ENCODE data around the gene SAMD7. TPM values are rescaled to one million over a fixed set of nuclear protein-coding genes. Genes with fewer than 3 reads are reported as not detected.
A peak's percentile ranks its signal among the peaks of the same experiment; 100 is the strongest.

The SAMD7 gene
- total and polyA plus RNA-seq, 2 of the 13 experiments (the other 11 are each of a cell fraction or from before 2014, with no cell fraction given) = not detected

DNA sequence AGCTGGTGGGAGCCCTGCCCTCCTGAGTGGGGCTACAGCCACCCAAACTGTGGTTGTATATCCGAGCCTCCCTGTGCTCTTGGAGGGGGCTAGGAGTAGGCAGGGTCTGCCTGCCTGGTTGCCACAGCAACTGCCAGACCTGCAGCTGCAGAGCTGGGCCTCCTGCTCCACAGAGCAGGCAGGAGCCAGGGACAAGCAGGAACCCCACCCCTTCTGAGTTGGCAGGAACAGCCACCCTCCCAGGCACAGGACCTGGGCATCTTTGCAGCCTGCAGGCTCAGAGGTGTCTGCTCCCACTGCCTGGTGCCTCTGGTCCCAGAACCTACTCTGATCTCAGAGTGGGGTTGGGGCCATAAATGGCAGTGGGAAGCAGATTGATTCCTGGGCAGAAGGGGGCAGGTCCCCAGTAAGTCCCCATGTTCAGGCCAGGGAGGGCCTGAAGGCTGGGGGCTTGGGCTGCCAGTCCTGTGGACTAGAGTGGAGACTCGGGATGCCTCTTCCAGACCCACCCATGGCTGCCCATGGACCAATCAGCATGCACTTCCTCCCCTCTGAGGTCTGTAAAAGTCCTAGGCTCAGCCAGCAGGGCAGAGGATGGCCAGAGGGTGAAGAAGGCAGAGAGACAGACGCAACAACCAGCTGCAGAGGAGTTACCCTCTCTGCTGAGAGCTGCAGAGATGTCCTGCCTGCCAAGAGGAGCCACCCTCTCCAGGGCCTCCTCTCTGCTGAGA lies 31.4 kb upstream of the SAMD7 start (continued):
- TF ChIP-seq, protein P1, sequence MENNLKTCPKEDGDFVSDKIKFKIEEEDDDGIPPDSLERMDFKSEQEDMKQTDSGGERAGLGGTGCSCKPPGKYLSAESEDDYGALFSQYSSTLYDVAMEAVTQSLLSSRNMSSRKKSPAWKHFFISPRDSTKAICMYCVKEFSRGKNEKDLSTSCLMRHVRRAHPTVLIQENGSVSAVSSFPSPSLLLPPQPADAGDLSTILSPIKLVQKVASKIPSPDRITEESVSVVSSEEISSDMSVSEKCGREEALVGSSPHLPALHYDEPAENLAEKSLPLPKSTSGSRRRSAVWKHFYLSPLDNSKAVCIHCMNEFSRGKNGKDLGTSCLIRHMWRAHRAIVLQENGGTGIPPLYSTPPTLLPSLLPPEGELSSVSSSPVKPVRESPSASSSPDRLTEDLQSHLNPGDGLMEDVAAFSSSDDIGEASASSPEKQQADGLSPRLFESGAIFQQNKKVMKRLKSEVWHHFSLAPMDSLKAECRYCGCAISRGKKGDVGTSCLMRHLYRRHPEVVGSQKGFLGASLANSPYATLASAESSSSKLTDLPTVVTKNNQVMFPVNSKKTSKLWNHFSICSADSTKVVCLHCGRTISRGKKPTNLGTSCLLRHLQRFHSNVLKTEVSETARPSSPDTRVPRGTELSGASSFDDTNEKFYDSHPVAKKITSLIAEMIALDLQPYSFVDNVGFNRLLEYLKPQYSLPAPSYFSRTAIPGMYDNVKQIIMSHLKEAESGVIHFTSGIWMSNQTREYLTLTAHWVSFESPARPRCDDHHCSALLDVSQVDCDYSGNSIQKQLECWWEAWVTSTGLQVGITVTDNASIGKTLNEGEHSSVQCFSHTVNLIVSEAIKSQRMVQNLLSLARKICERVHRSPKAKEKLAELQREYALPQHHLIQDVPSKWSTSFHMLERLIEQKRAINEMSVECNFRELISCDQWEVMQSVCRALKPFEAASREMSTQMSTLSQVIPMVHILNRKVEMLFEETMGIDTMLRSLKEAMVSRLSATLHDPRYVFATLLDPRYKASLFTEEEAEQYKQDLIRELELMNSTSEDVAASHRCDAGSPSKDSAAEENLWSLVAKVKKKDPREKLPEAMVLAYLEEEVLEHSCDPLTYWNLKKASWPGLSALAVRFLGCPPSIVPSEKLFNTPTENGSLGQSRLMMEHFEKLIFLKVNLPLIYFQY (CRISPR knock-in tag; IDR thresholded peaks at IDR 0.05; ENCODE audit: borderline replicate concordance) = no peak
- no peak for TF ChIP-seq ZZZ3 (CRISPR knock-in tag; IDR thresholded peaks at IDR 0.05; ENCODE audit: borderline replicate concordance)

DNA sequence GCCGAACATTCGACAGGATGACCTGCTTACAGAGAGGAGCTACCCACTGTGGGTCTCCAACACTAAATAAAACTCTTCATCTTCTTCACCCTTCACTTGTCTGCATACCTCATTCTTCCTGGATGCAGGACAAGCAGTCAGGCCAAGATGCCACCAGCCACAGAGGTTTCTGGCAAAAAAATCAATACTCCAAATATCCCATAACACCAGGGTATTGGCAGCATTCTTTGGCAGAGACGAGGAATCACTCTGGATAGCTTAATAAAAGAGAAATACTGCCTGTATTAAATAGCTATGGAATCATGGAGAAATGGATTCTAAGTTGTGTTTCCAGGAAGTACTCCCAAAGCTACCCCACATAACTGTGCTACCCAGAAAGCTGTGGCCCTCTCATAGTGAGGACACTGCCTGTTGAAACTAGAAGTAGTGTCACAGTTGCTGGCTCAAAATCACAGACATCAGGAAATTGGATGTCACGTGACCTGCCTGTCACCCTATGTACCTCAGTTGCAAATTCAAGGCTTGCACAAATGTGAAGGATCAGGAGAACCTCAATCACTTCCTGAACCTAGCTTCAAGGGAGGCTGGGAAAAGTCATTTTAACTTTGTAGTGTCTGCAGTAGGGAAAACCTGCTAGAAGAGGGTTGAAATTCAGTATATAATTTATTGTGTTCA lies 30.7 kb upstream of the SAMD7 start:
- DNase-seq (ENCODE audit: low spot score) (no peak), FAIRE-seq (no peak), ATAC-seq (no peak)
- 0% methylated on average over 4 of the region's 4 CpGs for WGBS (ENCODE audit: low lambda C conversion rate)
- in situ Hi-C loops (cut with HindIII; ENCODE audit: extremely low pct_ligation_motif_present, low pct_unique_long_range_greater_than_20kb) (no loop called here), intact Hi-C loops (cut with micrococcal nuclease; ENCODE audit: unreplicated experiment) (no loop called here)
- Histone ChIP-seq H4K20me1 (ENCODE audit: insufficient read depth, low read length) (no peaks in the 10 kb centered on the region), H3K4me1 (ENCODE audit: insufficient read depth, low read length) (no peaks in the 10 kb centered on the region), H3K9ac (ENCODE audit: insufficient read depth, low read depth, low read length) (no peak overlapping the region), H3K36me3 (replicated peaks in 1 of 2; ENCODE audit: control insufficient read depth in 1 of 2, insufficient read depth in 2 of 2, low read length in 2 of 2) (no peaks in the 10 kb centered on the region), H3K79me2 (ENCODE audit: insufficient read depth, low read length) (no peaks in the 10 kb centered on the region), H3K27me3 (ENCODE audit: control insufficient read depth in 1 of 2, insufficient read depth in 2 of 2, low read length in 2 of 2) (peaks cover 0 to 1% of the 10 kb centered on the region in 2 experiments; a peak in 2 of 5 replicates), H3K4me3 (replicated peaks in 1 of 3; ENCODE audit: insufficient read depth in 1 of 3, low read depth in 2 of 3, low read length in 3 of 3) (no peak overlapping the region), H3K27ac (ENCODE audit: extremely low read length, insufficient read depth, low read length) (no peak overlapping the region), H3K4me2 (ENCODE audit: low read depth, low read length) (no peak overlapping the region), H2AFZ (ENCODE audit: low read length) (no peak overlapping the region), H3K9me3 (ENCODE audit: low read length) (no peaks in the 10 kb centered on the region)
- ChIA-PET CTCF (ENCODE audit: low intra/inter-chr PET ratio, low total read pairs) (no interaction called here), POLR2A (no interaction called here)
- no TSS peak for BruUV-seq (replicated peaks)
- peak; percentile 88 for TF ChIP-seq RAD51 (IDR thresholded peaks at IDR 0.05; ENCODE audit: borderline replicate concordance)
- no peak for TF ChIP-seq ONECUT2 (CRISPR knock-in tag; IDR thresholded peaks at IDR 0.05)
- TF ChIP-seq ZNF773 (CRISPR knock-in tag; IDR thresholded peaks at IDR 0.05; ENCODE audit: borderline replicate concordance) = no peak
- TF ChIP-seq, protein P2, sequence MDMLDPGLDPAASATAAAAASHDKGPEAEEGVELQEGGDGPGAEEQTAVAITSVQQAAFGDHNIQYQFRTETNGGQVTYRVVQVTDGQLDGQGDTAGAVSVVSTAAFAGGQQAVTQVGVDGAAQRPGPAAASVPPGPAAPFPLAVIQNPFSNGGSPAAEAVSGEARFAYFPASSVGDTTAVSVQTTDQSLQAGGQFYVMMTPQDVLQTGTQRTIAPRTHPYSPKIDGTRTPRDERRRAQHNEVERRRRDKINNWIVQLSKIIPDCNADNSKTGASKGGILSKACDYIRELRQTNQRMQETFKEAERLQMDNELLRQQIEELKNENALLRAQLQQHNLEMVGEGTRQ (IDR thresholded peaks at IDR 0.05; ENCODE audit: low read depth, low read length) = peak; percentile 72
- TF ChIP-seq, protein P2 (CRISPR knock-in tag; IDR thresholded peaks at IDR 0.05; ENCODE audit: borderline replicate concordance) = no peak
